Activated B cell treated with CpG ODN at 0.5 μM for 24 hours (primary cell): ENCODE data around the gene MYL1. TPM values are rescaled to one million over a fixed set of nuclear protein-coding genes. Genes with fewer than 3 reads are reported as not detected.

Source experiments
- total RNA-seq: library from RNA; stranded (reverse); gene quantifications from 2 replicates; pipeline ENCODE4 v1.2.3, GENCODE V29; 2022

MYL1 gene
- total RNA-seq, 1 donor from 2014 or later: not detected

Other genes with a start within 250 kb of the MYL1 start
- 13.1 and 14.2 TPM in 2 replicates for gene KANSL1L, start 143.8 kb downstream of the MYL1 start, total RNA-seq
- gene ACADL, start 89.7 kb downstream of the MYL1 start, total RNA-seq: not detected in 2 replicates
- 30.4 and 30.8 TPM in 2 replicates for gene LANCL1, start 161.6 kb upstream of the MYL1 start, total RNA-seq
- 0.20 and 0.75 TPM in 2 replicates for gene CPS1, start 241.4 kb upstream of the MYL1 start, total RNA-seq